Measurements from ENCODE around the gene NPB.

DNA sequence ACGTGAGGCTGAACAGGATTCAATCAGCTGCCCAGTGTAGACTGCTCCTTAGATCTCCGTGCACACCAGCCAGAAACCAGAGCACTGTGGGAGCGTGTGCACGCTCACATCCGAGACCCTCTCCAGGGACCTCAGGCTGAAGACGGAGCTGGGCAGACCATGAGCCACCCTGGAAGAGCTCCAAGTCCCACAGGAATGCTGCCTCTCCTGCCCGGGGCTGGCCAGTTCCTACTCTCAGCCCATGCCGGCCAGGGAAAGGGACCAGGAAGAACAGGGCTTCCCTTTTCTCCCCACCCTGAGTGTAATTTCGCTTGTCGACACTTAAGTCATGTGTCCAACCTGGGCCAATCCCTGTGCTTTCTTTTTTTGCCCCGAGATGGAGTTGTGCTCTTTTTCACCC is 17.5 kb upstream of the NPB start:
- TF ChIP-seq, protein P1, sequence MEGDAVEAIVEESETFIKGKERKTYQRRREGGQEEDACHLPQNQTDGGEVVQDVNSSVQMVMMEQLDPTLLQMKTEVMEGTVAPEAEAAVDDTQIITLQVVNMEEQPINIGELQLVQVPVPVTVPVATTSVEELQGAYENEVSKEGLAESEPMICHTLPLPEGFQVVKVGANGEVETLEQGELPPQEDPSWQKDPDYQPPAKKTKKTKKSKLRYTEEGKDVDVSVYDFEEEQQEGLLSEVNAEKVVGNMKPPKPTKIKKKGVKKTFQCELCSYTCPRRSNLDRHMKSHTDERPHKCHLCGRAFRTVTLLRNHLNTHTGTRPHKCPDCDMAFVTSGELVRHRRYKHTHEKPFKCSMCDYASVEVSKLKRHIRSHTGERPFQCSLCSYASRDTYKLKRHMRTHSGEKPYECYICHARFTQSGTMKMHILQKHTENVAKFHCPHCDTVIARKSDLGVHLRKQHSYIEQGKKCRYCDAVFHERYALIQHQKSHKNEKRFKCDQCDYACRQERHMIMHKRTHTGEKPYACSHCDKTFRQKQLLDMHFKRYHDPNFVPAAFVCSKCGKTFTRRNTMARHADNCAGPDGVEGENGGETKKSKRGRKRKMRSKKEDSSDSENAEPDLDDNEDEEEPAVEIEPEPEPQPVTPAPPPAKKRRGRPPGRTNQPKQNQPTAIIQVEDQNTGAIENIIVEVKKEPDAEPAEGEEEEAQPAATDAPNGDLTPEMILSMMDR (optimal IDR thresholded peaks at IDR 0.05 in 1 of 3, IDR thresholded peaks at IDR 0.05 in 1 of 3, conservative IDR thresholded peaks at IDR 0.05 in 1 of 3; ENCODE audit: extremely low read depth in 1 of 3, insufficient read depth in 2 of 3, low read length in 3 of 3), result no peak
- no peak for TF ChIP-seq EZH2 (IDR thresholded peaks at IDR 0.05; ENCODE audit: low read length)
